Measurements from ENCODE around the gene CSTB.

DNA sequence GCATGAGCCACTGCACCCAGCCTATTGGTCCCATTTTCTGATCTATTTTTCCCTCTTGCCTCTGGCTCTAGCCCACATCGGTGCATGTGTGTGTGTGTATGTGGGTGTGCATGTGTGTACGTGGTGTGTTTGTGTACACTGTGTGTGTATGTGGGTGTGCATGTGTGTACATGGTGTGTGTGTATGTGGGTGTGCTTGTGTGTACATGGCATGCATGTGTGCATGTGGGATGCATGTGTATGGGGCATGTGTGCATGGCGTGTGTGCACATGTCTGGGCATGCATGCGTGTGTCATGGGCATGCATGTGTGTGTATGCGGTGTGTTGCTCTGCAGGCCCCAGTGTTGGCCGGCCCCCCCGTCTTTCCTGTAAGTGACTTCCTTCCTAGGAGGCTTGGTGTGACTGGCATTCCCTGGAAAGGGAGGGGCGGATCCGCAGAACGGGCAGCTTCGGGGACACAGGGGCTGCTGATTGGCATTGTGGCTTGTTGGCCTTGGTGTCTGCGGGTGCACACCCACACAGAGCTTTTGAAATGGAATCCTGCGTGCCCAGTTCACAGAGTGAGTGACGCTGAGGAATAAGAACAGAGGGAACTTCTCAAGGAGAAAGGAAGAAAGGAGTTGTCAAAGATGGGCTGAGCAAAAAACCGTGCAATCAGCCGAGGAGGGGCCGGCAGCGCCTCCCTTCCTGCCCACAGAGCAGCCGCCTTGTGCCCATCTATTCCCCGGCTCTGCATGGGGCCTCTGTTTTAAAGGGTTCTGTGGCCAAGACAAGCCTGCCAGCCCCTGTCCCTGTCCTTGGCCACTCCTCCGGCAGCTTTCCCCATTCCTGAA is 49.2 kb downstream of the CSTB start:
- peak in 1 of 4 donors; percentile 26 for TF ChIP-seq POLR2A (IDR thresholded peaks at IDR 0.05)
- TF ChIP-seq, protein P1, sequence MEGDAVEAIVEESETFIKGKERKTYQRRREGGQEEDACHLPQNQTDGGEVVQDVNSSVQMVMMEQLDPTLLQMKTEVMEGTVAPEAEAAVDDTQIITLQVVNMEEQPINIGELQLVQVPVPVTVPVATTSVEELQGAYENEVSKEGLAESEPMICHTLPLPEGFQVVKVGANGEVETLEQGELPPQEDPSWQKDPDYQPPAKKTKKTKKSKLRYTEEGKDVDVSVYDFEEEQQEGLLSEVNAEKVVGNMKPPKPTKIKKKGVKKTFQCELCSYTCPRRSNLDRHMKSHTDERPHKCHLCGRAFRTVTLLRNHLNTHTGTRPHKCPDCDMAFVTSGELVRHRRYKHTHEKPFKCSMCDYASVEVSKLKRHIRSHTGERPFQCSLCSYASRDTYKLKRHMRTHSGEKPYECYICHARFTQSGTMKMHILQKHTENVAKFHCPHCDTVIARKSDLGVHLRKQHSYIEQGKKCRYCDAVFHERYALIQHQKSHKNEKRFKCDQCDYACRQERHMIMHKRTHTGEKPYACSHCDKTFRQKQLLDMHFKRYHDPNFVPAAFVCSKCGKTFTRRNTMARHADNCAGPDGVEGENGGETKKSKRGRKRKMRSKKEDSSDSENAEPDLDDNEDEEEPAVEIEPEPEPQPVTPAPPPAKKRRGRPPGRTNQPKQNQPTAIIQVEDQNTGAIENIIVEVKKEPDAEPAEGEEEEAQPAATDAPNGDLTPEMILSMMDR (IDR thresholded peaks at IDR 0.05): no peak
- TF ChIP-seq EP300 (IDR thresholded peaks at IDR 0.05): peak in 2 of 4 donors; percentile 35 to 78
